8988T (cell line): ENCODE results near the gene IPPK.

Experiments
- DNase-seq: peaks from one replicate; pipeline ENCODE4 v3.0.0; 2011

The IPPK gene

GRCh38 chr9:92655896-92656536 lies 13.9 kb downstream of the IPPK start:
- DNase-seq: no peak

GRCh38 chr9:92655366-92655765 lies 14.6 kb downstream of the IPPK start:
- no peak for DNase-seq

DNA sequence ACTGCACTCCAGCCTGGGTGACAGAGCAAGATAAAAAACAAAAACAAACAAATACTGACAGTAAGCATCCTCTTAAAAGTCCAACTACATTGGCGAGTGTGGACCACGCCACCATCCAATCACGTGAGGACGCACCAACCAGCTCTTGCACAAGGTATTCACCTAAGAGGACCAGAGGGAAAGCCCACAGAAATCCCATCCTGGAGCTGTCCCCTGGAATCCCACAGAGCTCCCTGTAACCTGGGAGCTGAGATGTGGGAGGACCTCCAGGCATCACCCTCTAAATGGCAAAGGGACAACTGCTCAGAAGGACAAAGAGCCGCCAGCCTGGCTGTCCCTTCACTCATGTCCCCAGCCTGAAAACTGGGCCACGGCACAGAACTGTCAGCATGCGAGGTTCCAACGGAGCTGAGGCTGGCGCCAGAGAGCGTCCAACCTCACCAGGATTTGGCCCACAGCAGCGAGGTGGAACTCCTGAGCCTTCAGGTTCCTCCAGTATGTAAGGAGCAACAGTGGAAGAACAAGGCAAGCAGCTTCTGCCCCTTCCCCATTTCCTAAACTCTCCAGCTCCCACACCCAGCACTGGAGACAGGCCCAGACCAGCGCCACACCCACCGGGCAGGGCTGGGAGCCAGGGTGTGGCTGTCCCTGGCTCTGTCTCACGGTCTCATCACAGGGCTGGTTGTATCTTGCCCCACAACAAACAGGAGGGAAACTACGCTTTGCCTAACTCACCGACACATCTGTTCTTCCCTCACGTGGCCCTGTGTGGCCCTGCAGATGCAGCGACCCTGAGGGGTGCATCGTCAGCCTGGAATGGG lies 15.2 kb downstream of the IPPK start:
- no peak for DNase-seq

- DNase-seq: no peak
Measured at GRCh38 chr9:92652461-92652860, 17.5 kb downstream of the IPPK start.

GRCh38 chr9:92650839-92651621 lies 18.9 kb downstream of the IPPK start:
- no peak for DNase-seq

GRCh38 chr9:92650296-92650695 lies 19.6 kb downstream of the IPPK start:
- DNase-seq: no peak

DNA sequence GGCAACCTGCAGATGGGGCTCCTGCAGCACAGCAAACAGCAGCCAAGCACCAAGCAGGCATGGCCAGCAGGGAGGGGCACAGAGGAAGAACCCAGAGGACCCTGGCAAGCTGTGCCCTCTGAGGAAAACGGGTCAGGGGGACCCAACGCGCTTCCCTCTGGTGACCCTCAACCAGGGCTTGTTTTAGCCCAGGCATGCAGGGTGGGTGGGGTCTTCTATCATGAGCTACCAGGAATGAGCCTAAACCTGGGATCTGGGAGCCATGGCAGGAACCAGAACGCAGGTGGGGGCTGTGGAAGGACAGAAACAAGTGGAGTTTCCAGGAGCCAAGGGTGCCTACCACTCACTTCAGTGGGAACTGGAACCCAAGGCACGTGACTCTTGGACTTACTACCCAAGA lies 20.9 kb downstream of the IPPK start:
- no peak for DNase-seq

- DNase-seq: no peak
Measured at GRCh38 chr9:92648474-92648971, 21.4 kb downstream of the IPPK start.

GRCh38 chr9:92647671-92648473 lies 22.1 kb downstream of the IPPK start:
- DNase-seq: no peak

DNA sequence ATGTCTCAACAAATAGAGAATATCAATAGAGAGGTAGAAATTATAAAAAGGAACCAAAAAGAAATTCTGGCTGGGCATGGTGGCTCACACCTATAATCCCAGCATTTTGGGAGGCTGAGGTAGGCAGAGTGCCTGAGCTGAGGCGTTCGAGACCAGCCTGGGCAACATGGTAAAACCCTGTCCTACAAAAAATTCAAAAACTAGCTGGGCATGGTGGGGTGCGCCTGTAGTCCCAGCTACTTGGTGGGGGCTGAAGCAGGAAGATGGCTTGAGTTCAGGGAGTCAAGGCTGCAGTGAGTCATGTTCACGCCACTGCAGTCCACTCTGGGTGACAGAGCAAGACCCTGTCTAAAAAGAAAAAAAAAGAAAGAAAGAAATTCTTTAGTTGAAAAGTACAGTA lies 24.9 kb downstream of the IPPK start:
- DNase-seq: no peak

DNA sequence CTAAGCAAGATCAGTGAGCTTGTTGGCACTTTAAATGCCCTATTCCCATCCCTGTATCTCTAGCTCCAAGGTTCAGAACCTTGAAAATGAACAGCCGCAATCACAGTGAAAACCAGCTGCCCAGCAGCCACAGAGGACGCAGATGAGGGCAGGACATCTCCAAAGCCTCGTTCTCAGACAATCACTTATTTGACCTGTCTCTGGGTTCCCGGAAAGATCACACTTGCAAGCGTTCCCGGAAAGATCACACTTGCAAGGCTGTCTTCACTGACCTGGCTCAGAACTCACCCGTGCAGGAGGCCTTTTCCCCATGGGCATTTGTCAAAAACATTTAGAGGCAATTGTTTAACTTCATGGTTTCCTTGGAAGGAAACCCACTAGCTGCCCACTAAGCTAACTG lies 25.7 kb downstream of the IPPK start:
- no peak for DNase-seq

- DNase-seq: no peak
Measured at GRCh38 chr9:92642564-92642963, 27.4 kb downstream of the IPPK start.

DNA sequence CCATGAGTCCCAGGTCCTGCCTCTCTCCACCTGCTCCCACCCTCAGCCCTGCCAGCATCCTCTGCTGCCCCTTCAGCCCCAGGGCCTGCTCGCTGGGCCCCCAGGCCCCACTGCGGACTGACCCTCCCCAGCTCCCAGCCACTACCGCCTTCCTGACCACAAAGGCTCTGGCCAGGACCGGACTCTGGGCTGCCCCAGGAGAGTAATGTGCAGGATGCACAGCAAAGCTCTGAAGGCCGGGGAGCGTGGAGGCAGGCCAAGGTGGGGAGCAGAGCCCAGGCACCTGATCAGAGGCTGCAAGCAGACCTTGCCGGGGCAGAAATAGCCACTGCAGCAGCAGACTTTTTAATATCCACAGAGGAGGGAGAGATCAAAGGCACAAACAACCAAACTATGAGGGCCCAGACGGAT lies 27.9 kb downstream of the IPPK start:
- DNase-seq: no peak

DNA sequence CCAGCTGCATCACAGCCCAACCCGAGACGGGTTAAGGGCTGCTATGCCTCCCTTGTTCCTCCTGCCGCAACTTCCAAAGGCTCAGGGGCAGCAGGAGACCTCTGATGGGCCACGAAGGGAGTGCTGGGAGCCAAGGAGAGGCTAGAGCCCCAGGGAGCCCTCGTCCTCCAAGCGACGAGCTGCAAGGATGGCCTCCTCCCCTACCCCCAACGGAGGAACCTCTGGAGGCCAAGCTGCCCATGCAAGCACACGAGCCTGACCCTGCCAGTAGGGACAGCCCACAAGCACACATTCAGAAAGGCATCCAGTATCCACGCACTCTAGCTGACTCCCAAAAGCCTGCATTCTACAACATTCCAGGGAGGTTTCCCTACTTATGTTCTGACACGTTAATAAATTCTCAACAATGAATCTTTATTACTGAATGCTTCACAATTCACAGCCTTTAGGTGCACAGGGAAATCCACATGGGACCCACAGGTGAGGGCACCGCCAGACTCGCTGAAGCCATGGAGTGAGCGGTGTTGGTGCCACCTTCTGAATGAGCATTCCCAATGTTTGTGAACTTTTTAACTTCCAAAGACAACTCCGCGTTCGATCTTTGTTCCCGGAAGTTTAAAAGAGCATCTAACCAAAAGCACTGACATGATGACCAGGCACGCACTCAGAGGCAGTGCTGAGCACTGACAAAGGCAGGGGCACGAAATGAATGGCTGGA lies 28.7 kb downstream of the IPPK start:
- DNase-seq: no peak

DNA sequence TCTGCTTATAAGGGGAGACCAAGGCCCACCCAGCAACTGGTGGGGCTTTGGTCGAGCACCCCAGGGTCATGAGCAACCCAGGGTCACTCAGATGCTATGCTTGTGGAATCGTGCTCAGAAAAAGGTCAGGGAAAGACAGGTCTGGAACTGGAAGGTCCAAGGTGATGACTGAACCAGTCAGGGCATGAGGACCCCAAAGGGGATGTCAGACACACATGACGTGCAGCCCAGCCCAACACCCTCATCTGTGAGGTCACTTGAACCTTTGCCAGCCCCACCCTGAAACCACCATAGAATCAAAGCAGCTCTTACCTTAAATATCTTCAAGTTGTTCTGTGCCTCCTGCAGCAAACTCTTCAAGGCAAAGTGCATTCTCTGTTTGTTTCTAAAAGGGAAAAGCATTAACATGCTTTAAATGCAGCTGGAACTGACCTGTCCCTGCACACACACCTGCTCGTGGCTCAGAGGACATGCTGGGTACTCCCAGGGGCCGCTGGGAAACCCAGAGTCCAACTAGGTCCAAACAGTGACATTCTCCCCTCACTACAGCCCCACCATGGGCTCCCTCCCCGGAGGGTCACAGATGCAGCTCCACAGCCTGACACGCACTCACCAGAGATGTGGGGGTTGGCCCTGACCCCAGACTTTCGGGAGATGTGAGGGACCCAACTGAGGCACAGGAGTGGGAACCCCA lies 29.4 kb downstream of the IPPK start:
- DNase-seq: no peak

- DNase-seq: no peak
Measured at GRCh38 chr9:92639791-92640271, 30.1 kb downstream of the IPPK start.

- DNase-seq: no peak
Measured at GRCh38 chr9:92639124-92639523, 30.8 kb downstream of the IPPK start.

DNA sequence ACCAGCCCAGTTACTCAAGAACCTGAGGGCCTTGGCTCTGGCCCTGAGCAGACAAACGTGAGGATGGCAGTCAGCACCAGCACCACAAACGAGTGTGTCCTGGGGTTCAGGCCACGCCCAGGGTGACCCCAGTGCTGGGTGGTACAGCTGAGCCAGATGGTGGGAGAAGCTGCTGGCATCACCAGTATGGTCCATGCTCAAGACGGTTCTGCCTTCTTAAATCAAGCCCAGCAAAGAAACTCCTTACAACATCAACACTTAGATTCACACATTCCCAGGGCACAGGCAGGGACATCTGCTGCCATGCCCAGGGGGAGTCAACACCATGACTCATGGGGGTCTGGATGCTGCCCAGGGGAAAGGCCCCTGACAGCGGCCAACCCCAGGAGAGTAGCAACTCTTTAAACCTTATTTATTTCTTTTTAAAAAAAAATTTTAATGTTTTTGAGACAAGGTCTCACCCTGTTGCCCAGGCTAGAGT lies 31.3 kb downstream of the IPPK start:
- no peak for DNase-seq

DNA sequence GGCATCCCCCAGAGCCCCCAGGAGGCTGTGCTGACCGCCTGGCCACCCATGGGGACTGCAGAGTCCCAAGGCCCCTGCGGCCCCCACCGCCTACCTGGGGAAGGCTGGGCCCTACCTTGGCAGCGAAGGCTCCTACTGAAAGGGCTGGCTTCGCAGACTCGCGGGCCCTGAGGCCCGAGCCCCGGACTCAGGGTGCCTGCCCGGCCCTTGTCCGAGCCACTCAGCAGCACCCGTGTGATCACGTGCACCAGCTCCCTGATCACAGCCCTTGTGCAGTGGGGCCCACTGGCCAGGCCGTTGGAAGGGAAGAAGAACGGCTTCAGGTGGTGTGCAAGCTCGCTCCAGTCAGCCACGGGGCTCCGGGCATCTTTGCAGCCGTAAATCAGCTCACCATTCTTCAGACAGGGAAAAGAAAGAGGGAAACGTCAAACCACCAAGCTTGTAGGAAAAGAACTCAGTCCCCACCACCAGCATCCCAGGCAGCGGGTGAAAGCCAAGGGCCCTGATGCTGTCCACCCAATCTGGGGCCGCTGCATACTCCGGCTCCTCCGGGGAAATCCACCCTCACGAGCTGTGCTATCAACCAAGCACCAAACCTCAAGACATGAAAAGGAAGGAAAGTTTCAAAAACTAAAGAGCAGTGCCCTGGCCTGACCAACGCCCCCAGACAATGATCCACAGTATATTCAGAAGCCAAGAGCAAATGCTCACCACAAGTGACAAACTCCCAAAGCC lies 31.9 kb downstream of the IPPK start:
- DNase-seq: no peak

DNA sequence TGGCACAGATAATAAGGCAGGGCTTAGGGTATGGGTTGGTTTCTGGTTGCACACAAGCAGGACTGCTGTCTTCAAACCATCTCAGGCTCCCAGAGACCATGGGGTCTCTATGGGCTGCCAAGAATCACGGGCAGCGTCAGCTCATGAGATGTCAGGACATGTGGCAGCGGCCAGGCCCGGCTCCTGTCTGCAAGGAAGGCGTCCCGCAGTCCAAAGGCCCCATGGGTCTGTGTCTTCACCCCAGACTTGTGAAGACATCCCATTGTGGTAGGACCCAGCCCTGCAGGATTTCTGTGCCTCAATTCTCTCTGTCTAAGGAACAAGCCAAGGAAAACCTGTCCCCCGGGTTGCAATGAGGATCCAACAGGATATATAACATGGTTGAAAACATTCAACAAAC lies 32.6 kb downstream of the IPPK start:
- DNase-seq: no peak
